ENCODE measurements around the gene DDX59.
"Not testable (repeated sequence)": the region's sequence is repeated elsewhere in the genome, so short reads cannot be mapped to it uniquely, and the experiment has no call there.

DDX59 gene

GRCh38 chr1:200638073-200638472, 31.6 kb downstream of the DDX59 start:
- H3K4me1 ChIP-seq (ENCODE audit: control insufficient read depth, insufficient read depth, low read length): no peaks in the 10 kb centered on the region
- no peak overlapping the region for H3K27ac ChIP-seq (ENCODE audit: low read depth, low read length)
- H3K36me3 ChIP-seq (ENCODE audit: control insufficient read depth, insufficient read depth, low read length): no peaks in the 10 kb centered on the region
- no peak overlapping the region for H3K9ac ChIP-seq (ENCODE audit: low read length)
- no peaks in the 10 kb centered on the region for H3K27me3 ChIP-seq (ENCODE audit: control insufficient read depth, insufficient read depth, low read length)
- H3K4me3 ChIP-seq (ENCODE audit: low read length): no peak overlapping the region

- Histone ChIP-seq H3K36me3 (ENCODE audit: control insufficient read depth, insufficient read depth, low read length) (no peaks in the 10 kb centered on the region), H3K9ac (ENCODE audit: low read length) (no peak overlapping the region), H3K4me1 (ENCODE audit: control insufficient read depth, insufficient read depth, low read length) (no peaks in the 10 kb centered on the region), H3K27ac (ENCODE audit: low read depth, low read length) (no peak overlapping the region), H3K27me3 (ENCODE audit: control insufficient read depth, insufficient read depth, low read length) (no peaks in the 10 kb centered on the region), H3K4me3 (ENCODE audit: low read length) (no peak overlapping the region)
Observed at GRCh38 chr1:200636681-200637080, 33.0 kb downstream of the DDX59 start.

GRCh38 chr1:200634261-200635122, 35.2 kb downstream of the DDX59 start:
- Histone ChIP-seq H3K4me1 (ENCODE audit: control insufficient read depth, insufficient read depth, low read length) (no peaks in the 10 kb centered on the region), H3K27ac (ENCODE audit: low read depth, low read length) (no peak overlapping the region), H3K4me3 (ENCODE audit: low read length) (no peak overlapping the region), H3K36me3 (ENCODE audit: control insufficient read depth, insufficient read depth, low read length) (no peaks in the 10 kb centered on the region), H3K9ac (ENCODE audit: low read length) (no peak overlapping the region), H3K27me3 (ENCODE audit: control insufficient read depth, insufficient read depth, low read length) (no peaks in the 10 kb centered on the region)

- Histone ChIP-seq H3K36me3 (ENCODE audit: control insufficient read depth, insufficient read depth, low read length) (no peaks in the 10 kb centered on the region), H3K27me3 (ENCODE audit: control insufficient read depth, insufficient read depth, low read length) (no peaks in the 10 kb centered on the region), H3K4me3 (ENCODE audit: low read length) (no peak overlapping the region), H3K9ac (ENCODE audit: low read length) (no peak overlapping the region), H3K27ac (ENCODE audit: low read depth, low read length) (no peak overlapping the region), H3K4me1 (ENCODE audit: control insufficient read depth, insufficient read depth, low read length) (no peaks in the 10 kb centered on the region)
Observed at GRCh38 chr1:200631375-200631774, 38.3 kb downstream of the DDX59 start.

GRCh38 chr1:200630515-200630899, 39.2 kb downstream of the DDX59 start:
- H3K36me3 ChIP-seq (ENCODE audit: control insufficient read depth, insufficient read depth, low read length); H3K27ac ChIP-seq (ENCODE audit: low read depth, low read length); H3K4me1 ChIP-seq (ENCODE audit: control insufficient read depth, insufficient read depth, low read length); H3K4me3 ChIP-seq (ENCODE audit: low read length); H3K9ac ChIP-seq (ENCODE audit: low read length); H3K27me3 ChIP-seq (ENCODE audit: control insufficient read depth, insufficient read depth, low read length): not testable (repeated sequence)

GRCh38 chr1:200629876-200630514, 39.7 kb downstream of the DDX59 start:
- Histone ChIP-seq H3K36me3 (ENCODE audit: control insufficient read depth, insufficient read depth, low read length) (no peaks in the 10 kb centered on the region), H3K4me1 (ENCODE audit: control insufficient read depth, insufficient read depth, low read length) (no peaks in the 10 kb centered on the region), H3K27ac (ENCODE audit: low read depth, low read length) (no peak overlapping the region), H3K4me3 (ENCODE audit: low read length) (no peak overlapping the region), H3K27me3 (ENCODE audit: control insufficient read depth, insufficient read depth, low read length) (no peaks in the 10 kb centered on the region), H3K9ac (ENCODE audit: low read length) (no peak overlapping the region)

GRCh38 chr1:200628223-200628881, 41.4 kb downstream of the DDX59 start:
- Histone ChIP-seq H3K27me3 (ENCODE audit: control insufficient read depth, insufficient read depth, low read length) (no peaks in the 10 kb centered on the region), H3K27ac (ENCODE audit: low read depth, low read length) (no peak overlapping the region)

GRCh38 chr1:200627575-200628222, 42.0 kb downstream of the DDX59 start:
- no peak overlapping the region for H3K4me3 ChIP-seq (ENCODE audit: low read length)
- no peak overlapping the region for H3K27ac ChIP-seq (ENCODE audit: low read depth, low read length)
- H3K4me1 ChIP-seq (ENCODE audit: control insufficient read depth, insufficient read depth, low read length): no peaks in the 10 kb centered on the region
- no peaks in the 10 kb centered on the region for H3K36me3 ChIP-seq (ENCODE audit: control insufficient read depth, insufficient read depth, low read length)
- no peaks in the 10 kb centered on the region for H3K27me3 ChIP-seq (ENCODE audit: control insufficient read depth, insufficient read depth, low read length)
- H3K9ac ChIP-seq (ENCODE audit: low read length): no peak overlapping the region

More at GRCh38 chr1:200628223-200628881, 41.4 kb downstream of the DDX59 start:
- no peaks in the 10 kb centered on the region for H3K36me3 ChIP-seq (ENCODE audit: control insufficient read depth, insufficient read depth, low read length)
- H3K9ac ChIP-seq (ENCODE audit: low read length): no peak overlapping the region
- no peak overlapping the region for H3K4me3 ChIP-seq (ENCODE audit: low read length)
- H3K4me1 ChIP-seq (ENCODE audit: control insufficient read depth, insufficient read depth, low read length): no peaks in the 10 kb centered on the region

GRCh38 chr1:200626853-200627534, 42.7 kb downstream of the DDX59 start:
- Histone ChIP-seq H3K9ac (ENCODE audit: low read length) (no peak overlapping the region), H3K4me1 (ENCODE audit: control insufficient read depth, insufficient read depth, low read length) (no peaks in the 10 kb centered on the region), H3K27me3 (ENCODE audit: control insufficient read depth, insufficient read depth, low read length) (no peaks in the 10 kb centered on the region), H3K4me3 (ENCODE audit: low read length) (no peak overlapping the region), H3K27ac (ENCODE audit: low read depth, low read length) (no peak overlapping the region), H3K36me3 (ENCODE audit: control insufficient read depth, insufficient read depth, low read length) (no peaks in the 10 kb centered on the region)

GRCh38 chr1:200625381-200625824, 44.3 kb downstream of the DDX59 start:
- no peak overlapping the region for H3K4me3 ChIP-seq (ENCODE audit: low read length)

GRCh38 chr1:200624679-200625335, 44.9 kb downstream of the DDX59 start:
- Histone ChIP-seq H3K4me3 (ENCODE audit: low read length) (no peak overlapping the region), H3K9ac (ENCODE audit: low read length) (no peak overlapping the region), H3K4me1 (ENCODE audit: control insufficient read depth, insufficient read depth, low read length) (peaks cover 3% of the 10 kb centered on the region), H3K36me3 (ENCODE audit: control insufficient read depth, insufficient read depth, low read length) (no peaks in the 10 kb centered on the region), H3K27ac (ENCODE audit: low read depth, low read length) (no peak overlapping the region), H3K27me3 (ENCODE audit: control insufficient read depth, insufficient read depth, low read length) (no peaks in the 10 kb centered on the region)

More at GRCh38 chr1:200625381-200625824, 44.3 kb downstream of the DDX59 start:
- H3K4me1 ChIP-seq (ENCODE audit: control insufficient read depth, insufficient read depth, low read length): peaks cover 1% of the 10 kb centered on the region
- H3K27me3 ChIP-seq (ENCODE audit: control insufficient read depth, insufficient read depth, low read length): no peaks in the 10 kb centered on the region
- no peaks in the 10 kb centered on the region for H3K36me3 ChIP-seq (ENCODE audit: control insufficient read depth, insufficient read depth, low read length)
- no peak overlapping the region for H3K9ac ChIP-seq (ENCODE audit: low read length)
- H3K27ac ChIP-seq (ENCODE audit: low read depth, low read length): no peak overlapping the region
